Smooth muscle cell (in vitro differentiated cells): ENCODE data around the gene ENOX2. TPM values are rescaled to one million over a fixed set of nuclear protein-coding genes. Genes with fewer than 3 reads are reported as not detected.

Experiments
- DNase-seq: peaks from one replicate; lab custom pipeline; 2025; ENCODE audit not compliant: unreplicated experiment; lab: John Stamatoyannopoulos, UW
- H2AFZ ChIP-seq: fragments of 200-600 bp; sonication (generic); 2 replicates; pipeline ENCODE4 v1.6.0; 2016; ENCODE audit warnings: antibody characterized with exemption, low read depth, mild to moderate bottlenecking
- H3F3A ChIP-seq: fragments of 200-600 bp; sonication (generic); 2 replicates; pipeline ENCODE4 v1.6.0; 2017; ENCODE audit warnings: antibody characterized with exemption, low read depth
- H3K27ac ChIP-seq: fragments of 200-600 bp; sonication (generic); 2 replicates; pipeline ENCODE4 v1.5.1; 2016; ENCODE audit warnings: low read depth, mild to moderate bottlenecking
- H3K27me3 ChIP-seq: fragments of 200-600 bp; sonication (generic); 2 replicates; pipeline ENCODE4 v1.6.1; 2016; ENCODE audit warnings: low read depth, mild to moderate bottlenecking
- H3K36me3 ChIP-seq: fragments of 200-600 bp; sonication (generic); 2 replicates; pipeline ENCODE4 v1.5.1; 2016; ENCODE audit warnings: low read depth
- H3K4me1 ChIP-seq: fragments of 200-600 bp; sonication (generic); 2 replicates; pipeline ENCODE4 v1.5.1; 2016; ENCODE audit warnings: low read depth
- H3K4me2 ChIP-seq: fragments of 200-600 bp; sonication (generic); 2 replicates; pipeline ENCODE4 v1.6.0; 2016; ENCODE audit warnings: mild to moderate bottlenecking
- H3K4me3 ChIP-seq: fragments of 200-600 bp; sonication (generic); 2 replicates; pipeline ENCODE4 v1.5.1; 2016; ENCODE audit warnings: mild to moderate bottlenecking
- H3K79me2 ChIP-seq: fragments of 200-600 bp; sonication (generic); 2 replicates; pipeline ENCODE4 v1.6.0; 2016; ENCODE audit warnings: low read depth, mild to moderate bottlenecking
- H3K9ac ChIP-seq: fragments of 200-600 bp; sonication (generic); 2 replicates; pipeline ENCODE4 v1.6.0; 2016; ENCODE audit warnings: low read depth
- H3K9me3 ChIP-seq: fragments of 200-600 bp; sonication (generic); replicated peaks from 2 replicates; pipeline ENCODE4 v1.5.1; 2016; ENCODE audit warnings: low read depth
- H4K20me1 ChIP-seq: fragments of 200-600 bp; sonication (generic); 2 replicates; pipeline ENCODE4 v1.6.0; 2016; ENCODE audit warnings: low read depth
- CTCF ChIP-seq: fragments of 200-600 bp; sonication (generic); IDR thresholded peaks from 2 replicates; pipeline ENCODE4 v1.5.1; 2017; ENCODE audit warnings: borderline replicate concordance, mild to moderate bottlenecking, antibody characterized with exemption; ENCODE audit not compliant: insufficient read depth, poor library complexity, severe bottlenecking
- WGBS: methylation state at CpG from one replicate; pipeline ENCODE4 v1.1.7; 2016; ENCODE audit warnings: low lambda C conversion rate; 5-methylcytosine and 5-hydroxymethylcytosine counted together
- polyA plus RNA-seq: library from polyadenylated mRNA; unstranded; fragments of >200 nt; fragmentation: Nextera tagmentation; extraction: Ambion mirVana; gene quantifications from 2 replicates; pipeline ENCODE4 v1.2.1, GENCODE V29; 2016
- total RNA-seq: library from RNA; depleted of rRNA; stranded (reverse); fragments of >200 nt; gene quantifications from 2 replicates; pipeline ENCODE4 v1.2.3, GENCODE V29; 2014

The ENOX2 gene
- total and polyA plus RNA-seq, 2 experiments from 2014 or later: 7.0 to 11.2 TPM

DNA sequence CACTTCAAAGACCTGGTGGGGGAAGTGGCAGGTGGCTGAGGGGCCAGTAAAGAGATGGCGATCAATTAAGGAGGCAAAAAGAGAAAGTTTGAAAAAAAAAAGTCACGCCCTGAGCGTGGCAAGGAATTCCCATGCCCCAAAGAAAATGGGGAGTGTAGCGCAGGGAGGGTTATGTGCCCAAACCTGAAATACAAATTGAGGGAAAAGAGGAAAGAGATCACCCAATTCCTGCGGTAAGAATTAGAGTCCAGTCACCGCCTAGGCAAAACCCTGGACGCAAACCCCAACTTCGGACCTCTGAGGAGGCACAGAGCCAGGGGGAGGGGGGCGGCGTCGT lies 595 bp downstream of the ENOX2 start:
- Histone ChIP-seq H3K9ac (no peak overlapping the region), H3K27me3 (no peaks in the 10 kb centered on the region), H4K20me1 (no peaks in the 10 kb centered on the region), H2AFZ (peak overlapping the region; percentile 79), H3K9me3 (no peaks in the 10 kb centered on the region), H3F3A (no peaks in the 10 kb centered on the region), H3K4me2 (peak overlapping the region; percentile 86), H3K4me1 (no peaks in the 10 kb centered on the region), H3K36me3 (no peaks in the 10 kb centered on the region), H3K4me3 (peak overlapping the region; percentile 69), H3K79me2 (no peaks in the 10 kb centered on the region), H3K27ac (no peak overlapping the region)
- DNase-seq: no peak
- WGBS: 56% methylated on average over 11 of the region's 11 CpGs
- TF ChIP-seq CTCF: no peak

DNA sequence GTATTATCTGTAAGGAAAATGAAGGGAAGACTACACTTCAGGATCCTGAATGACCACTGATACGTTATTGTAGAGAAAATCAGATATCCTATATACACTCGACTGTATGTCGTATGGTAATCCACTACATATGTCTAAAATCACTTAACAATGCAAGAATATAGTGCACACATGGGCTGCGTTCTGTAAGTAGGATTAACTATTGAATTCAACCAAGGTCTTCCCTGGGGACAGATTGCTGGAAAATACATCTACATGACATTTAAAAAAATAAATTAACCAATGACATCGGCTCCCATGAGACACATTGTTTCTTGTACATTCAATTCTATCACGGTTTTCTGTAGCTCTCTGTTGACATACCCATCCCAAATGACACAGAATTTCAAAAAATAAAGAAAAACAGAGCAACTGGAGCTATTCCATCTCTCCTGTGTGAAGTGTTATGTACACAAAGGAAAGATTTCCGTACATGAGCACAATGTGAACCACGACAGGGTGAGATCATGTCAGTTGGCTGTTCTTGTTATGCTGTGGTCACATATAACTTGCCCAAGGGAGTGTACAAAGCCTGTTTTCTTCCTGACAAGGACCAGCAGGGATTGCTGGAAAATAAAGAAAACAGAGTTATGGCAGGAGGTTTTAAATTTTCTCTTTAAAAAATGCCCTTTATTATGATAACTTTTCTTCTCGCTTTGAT lies 6.1 kb downstream of the ENOX2 start:
- no peak overlapping the region for H3K9ac ChIP-seq
- no peak for TF ChIP-seq CTCF
- no peak overlapping the region for H2AFZ ChIP-seq
- H3K4me1 ChIP-seq: no peaks in the 10 kb centered on the region
- H4K20me1 ChIP-seq: no peaks in the 10 kb centered on the region
- H3K9me3 ChIP-seq: no peaks in the 10 kb centered on the region
- H3F3A ChIP-seq: no peaks in the 10 kb centered on the region
- no peak overlapping the region for H3K4me3 ChIP-seq
- peak overlapping the region; percentile 31 for H3K4me2 ChIP-seq
- no peaks in the 10 kb centered on the region for H3K36me3 ChIP-seq
- H3K27ac ChIP-seq: peak overlapping the region; percentile 11
- H3K79me2 ChIP-seq: no peaks in the 10 kb centered on the region
- 67% methylated on average over 9 of the region's 9 CpGs for WGBS
- DNase-seq: no peak
- H3K27me3 ChIP-seq: no peaks in the 10 kb centered on the region

GRCh38 chrX:130896026-130896425 lies 7.0 kb downstream of the ENOX2 start:
- WGBS: 29% methylated on average over 1 of the region's 1 CpG
- no peaks in the 10 kb centered on the region for H3K79me2 ChIP-seq
- H3K27ac ChIP-seq: peak overlapping the region; percentile 53
- no peaks in the 10 kb centered on the region for H4K20me1 ChIP-seq
- no peak overlapping the region for H2AFZ ChIP-seq
- no peak overlapping the region for H3K4me3 ChIP-seq
- peak overlapping the region; percentile 31 for H3K4me2 ChIP-seq
- H3K4me1 ChIP-seq: no peaks in the 10 kb centered on the region
- H3K36me3 ChIP-seq: no peaks in the 10 kb centered on the region
- no peak for TF ChIP-seq CTCF
- H3K9me3 ChIP-seq: no peaks in the 10 kb centered on the region
- H3F3A ChIP-seq: no peaks in the 10 kb centered on the region
- DNase-seq: no peak
- no peak overlapping the region for H3K9ac ChIP-seq
- H3K27me3 ChIP-seq: no peaks in the 10 kb centered on the region

DNA sequence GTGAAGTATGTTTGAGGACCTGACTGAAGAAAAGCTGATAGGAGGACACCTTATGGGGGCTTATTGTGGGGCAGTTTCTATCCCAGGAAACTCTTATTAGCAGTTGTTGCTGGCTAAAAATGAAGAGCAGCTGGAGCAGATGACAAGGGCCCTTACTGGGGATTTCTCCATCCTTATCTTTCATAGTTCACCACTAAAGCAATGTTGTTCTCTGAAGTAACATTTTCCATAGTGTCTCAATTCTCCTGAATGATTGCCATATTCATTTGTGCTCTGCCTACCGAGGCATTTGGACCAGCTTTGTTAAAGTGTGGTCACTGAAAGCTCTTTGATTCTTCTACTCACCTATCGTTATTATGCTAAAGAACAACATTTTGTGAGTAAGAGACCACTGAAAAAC lies 7.7 kb downstream of the ENOX2 start:
- H3K27ac ChIP-seq: peak overlapping the region; percentile 53
- no peaks in the 10 kb centered on the region for H3K36me3 ChIP-seq
- H3K4me2 ChIP-seq: no peak overlapping the region
- no peaks in the 10 kb centered on the region for H3F3A ChIP-seq
- H3K9me3 ChIP-seq: no peaks in the 10 kb centered on the region
- no peaks in the 10 kb centered on the region for H3K4me1 ChIP-seq
- no peak overlapping the region for H2AFZ ChIP-seq
- H3K4me3 ChIP-seq: no peak overlapping the region
- H4K20me1 ChIP-seq: no peaks in the 10 kb centered on the region
- no peak for TF ChIP-seq CTCF
- WGBS: 40% methylated on average over 2 of the region's 2 CpGs
- DNase-seq: no peak
- no peaks in the 10 kb centered on the region for H3K27me3 ChIP-seq
- no peak overlapping the region for H3K9ac ChIP-seq
- no peaks in the 10 kb centered on the region for H3K79me2 ChIP-seq
